T-helper 9 cell (primary cell): ENCODE data around the gene HK1.

Experiments used
- DNase-seq: peaks from one replicate; pipeline ENCODE4 v3.0.0-alpha.2; 2020

The HK1 gene

DNA sequence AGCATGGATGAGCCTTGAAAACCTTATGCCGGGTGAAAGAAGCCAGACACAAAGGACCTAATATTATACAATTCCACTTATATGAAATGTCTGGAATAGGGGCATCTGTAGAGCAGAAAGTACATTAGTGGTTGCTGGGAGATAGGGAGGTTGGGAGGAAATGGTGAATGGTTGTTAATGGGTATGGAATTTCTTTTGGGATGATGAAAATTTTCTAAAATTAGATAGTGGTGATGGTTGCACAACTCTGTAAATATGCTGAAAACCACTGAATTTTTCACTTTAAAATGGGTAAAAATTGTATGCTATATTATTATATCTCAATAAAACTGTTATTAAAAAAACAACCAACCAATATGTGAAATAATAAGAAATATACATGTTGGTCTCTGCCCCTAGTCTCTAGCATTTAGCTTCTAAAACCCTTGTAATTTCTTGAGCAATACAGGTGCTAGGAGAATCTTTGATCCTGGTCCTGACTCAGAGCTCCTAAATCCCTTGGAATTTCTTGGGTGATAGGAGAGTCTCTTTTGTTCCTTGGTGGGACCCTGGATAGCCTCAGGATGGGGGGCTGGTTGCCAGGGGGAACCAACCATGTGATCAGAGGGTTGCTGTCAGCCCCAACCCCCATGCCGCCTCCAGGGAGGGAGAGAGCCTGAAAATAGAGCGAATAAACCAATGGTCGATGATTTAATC lies 74.4 kb downstream of the HK1 start:
- DNase-seq, result no peak

DNA sequence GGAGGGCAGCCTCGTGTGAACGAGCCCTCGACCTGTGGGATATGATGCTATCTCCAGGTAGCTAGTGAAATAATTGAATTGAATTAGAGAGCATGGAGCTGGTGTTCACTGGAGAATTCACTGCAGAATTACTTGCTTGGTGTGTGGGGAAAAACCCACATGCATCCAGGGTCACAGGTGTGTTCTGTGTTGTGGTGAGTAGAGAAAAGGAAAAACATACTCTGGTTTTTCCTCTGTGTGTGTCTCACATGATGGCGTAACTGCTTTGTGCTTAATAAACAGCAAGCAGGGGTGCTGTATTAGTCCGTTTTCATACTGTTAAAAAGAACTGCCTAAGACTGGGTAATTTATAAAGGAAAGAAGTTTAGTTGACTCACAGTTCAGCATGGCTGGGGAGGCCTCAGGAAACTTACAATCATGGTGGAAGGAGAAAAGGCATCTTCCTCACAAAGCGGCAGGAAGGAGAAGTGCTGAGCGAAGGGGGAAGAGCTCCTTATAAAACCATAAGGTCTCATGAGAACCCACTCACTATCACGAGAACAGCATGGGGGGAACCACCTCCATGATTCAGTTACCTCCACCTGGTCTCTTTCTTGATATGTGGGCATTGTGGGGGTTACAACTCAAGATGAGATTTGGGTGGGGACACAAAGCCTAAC lies 75.8 kb downstream of the HK1 start:
- DNase-seq, result no peak

DNA sequence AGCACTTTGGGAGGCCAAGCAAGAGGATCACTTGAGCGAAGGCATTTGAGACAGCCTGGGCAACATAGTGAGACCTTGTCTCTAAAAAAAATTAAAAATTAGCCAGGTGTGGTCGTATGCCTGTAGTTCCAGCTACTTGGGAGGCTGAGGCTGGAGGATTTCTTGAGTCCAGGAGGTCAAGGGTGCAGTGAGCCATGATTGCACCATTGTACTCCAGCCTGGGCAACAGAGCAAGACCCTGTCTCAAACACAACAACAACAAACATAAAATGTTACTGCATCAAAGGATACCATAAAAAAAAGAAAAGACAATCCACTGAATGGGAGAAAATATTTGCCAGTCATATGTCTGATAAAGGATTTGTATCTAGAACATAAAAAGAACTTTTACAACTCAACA lies 77.9 kb downstream of the HK1 start:
- no peak for DNase-seq

DNA sequence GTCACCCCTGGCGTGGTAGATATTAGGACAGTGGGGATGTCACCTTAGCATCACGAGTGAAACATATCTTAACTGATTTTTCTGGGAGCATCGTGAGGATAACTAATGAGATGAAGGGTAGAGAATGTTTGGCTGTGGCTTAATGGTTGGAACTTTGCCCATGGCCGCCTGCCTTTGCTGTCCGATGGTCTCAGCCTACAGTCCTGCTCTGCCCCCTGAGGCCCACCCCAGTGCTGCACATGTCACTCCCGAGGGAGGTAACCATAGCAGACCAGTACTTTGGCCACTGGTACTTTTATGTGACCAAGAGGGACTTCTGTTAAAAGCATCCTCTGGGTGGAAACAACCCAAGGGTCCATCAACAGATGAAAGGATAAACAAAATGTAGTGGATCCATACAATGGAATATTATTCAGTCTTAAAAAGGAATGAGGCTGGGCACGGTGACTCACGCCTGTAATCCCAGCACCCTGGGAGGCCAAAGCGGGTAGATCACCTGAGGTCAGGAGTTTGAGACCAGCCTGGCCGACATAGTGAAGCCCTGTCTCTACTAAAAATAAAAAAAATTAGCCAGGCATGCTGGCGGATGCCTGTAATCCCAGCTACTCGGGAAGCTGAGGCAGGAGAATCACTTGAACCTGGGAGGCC lies 80.0 kb downstream of the HK1 start:
- no peak for DNase-seq

DNA sequence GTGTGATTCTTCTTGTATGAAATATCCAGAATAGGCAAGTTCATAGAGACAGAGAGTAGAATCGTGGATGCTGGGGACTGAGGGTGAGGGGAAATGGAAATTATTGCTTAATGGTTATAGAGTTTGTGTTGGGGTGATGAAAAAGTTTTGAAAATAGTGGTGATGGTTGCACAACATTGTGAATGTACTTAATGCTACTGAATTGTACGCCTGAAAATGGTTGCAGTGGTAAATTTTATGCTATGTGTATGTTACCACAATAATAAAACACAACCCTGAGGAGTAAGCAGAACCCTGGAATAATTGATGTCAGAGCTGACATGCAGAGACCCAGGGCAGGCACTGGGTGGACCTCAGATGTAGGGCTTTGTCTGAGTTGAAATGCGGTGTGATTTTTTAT lies 80.9 kb downstream of the HK1 start:
- no peak for DNase-seq

DNA sequence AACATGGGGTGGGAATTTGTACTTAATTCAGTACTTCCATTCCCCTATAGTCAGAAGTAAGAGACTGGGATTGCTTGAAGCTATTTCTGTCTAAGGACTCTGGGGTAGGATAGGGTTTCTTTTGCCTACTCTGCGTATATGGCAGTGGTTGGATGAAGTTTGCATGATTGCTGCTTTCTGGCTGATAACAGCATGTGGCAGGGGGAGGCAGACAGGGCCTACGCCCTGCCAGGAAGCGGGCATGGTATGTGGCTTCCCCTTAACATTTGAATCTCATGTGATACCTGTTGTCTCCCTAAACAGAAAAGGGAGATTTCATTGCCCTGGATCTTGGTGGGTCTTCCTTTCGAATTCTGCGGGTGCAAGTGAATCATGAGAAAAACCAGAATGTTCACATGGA lies 81.3 kb downstream of the HK1 start:
- peak; percentile 38 for DNase-seq

DNA sequence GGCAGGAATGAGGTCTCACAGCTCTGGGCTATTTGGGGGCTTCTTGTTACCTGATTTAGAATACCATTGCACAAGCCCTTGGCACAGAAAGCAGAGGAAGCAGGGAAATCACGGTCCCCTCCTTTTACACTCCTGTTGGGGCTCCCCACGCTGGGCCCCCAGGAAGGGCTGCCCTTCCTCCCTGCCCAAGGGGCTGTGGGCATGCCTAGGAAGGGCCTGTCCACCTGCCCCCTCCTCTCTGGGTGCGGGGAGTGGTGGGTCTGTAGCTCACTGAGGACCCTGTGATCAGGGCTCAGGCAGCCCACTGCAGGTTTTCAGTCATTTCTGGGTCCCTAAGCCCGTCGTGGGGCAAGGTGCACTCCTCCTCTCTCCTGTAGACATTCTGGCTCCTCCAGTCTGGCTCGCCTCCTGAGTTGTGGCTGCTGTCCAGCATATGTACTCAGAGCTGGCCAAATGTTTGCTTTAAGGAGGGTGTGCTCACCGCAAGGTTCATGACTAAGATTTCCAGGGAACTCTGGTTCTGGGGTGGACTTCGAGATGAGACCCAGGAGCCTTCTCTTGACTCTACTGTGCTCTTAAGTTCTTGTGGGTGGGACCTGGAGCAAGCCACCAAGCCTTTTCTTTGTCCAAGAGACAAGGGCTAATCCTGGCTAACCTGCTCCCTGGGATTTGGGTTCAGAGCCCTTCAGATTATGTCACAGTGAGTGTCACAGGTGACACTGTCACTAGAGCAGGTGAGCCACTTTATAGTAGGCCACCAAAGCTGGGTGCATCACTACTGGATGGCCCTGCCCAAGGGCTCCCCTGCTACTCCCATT lies 82.4 kb downstream of the HK1 start:
- DNase-seq, result no peak

DNA sequence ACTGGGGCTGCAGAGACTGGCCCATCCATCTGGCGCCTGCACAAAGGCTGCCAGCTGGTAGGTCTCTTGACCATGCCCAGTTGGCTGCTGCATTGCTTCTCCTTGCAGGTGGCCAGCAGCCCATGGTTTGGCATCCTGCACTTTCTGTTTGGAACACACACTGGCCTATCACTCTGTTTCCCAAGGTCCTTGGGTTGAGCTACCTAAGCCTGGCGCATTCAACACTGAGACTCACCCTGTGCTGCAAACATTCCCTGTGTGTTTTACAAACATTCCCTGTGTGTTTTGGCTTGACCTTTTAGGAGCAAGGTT lies 83.0 kb downstream of the HK1 start:
- DNase-seq, result no peak

DNA sequence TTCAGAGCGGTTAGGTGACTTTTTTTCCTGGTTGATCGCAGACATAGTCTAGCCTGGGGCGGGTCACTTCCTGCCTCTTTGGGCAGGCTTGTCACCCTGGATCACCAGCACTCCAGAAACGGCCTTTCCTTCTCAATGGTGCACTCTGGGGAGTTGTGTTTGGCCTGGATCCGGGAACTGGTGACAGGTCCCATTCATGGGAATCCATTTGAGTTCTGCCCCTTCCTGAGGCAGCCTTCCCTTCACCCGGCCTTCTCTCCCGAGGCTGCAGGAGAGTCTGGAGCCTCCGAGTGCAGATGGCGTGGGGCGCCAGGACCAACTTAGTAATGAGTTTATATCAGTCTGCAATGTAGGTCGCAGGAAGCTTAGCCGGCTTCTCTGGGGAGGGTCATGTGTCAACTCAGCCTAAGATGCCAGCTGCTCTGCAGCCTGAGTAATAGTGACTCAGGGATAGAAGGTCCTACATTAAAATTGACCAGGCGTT lies 84.2 kb downstream of the HK1 start:
- DNase-seq, result no peak

DNA sequence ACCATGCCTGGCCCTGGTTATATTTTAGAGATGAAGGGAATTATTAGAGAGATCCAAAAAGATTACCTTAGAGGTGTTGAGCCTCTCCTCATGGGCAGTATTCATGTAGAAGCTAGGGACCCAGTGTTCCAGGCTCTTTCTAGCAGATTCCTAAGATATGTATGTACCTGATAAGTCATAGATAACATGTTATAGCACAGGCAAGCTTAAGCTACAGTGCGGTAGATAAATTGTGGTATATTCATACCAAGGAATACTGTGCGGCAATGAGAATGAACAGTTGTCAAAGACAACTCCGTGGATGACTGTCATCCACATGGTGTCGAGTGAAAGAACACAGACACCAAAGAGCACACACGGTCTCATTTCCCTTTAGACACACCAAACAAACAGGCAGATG lies 85.4 kb downstream of the HK1 start:
- no peak for DNase-seq

DNA sequence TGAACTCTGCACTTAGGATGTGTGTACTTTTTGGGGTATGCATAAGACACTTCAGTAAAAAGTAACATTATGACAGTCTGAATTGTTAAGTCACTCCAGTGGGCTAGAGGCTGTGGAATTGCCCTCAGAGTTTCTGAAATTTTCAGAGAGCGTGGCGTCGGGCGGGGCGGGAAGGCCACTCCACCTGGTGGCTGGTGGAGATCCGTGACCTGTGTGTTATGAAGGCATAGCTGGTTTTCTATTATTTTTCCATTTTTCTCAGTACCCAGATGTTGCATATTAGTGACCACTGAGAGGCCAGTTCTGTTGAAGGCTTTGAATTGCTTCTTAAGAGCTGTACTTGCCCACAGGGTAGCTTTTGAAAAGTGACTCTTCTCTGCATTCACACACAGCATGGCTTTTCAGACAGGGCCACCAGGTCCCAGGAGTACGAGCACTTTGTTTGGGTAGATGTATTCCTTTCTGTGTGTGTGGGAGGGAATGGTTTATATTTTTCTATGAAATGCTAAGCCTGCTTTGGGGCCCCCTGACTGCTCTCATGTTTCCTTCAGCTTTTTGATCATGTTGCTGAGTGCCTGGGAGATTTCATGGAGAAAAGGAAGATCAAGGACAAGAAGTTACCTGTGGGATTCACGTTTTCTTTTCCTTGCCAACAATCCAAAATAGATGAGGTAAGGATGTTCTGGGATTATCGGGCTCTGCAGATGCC lies 86.1 kb downstream of the HK1 start:
- DNase-seq, result no peak

DNA sequence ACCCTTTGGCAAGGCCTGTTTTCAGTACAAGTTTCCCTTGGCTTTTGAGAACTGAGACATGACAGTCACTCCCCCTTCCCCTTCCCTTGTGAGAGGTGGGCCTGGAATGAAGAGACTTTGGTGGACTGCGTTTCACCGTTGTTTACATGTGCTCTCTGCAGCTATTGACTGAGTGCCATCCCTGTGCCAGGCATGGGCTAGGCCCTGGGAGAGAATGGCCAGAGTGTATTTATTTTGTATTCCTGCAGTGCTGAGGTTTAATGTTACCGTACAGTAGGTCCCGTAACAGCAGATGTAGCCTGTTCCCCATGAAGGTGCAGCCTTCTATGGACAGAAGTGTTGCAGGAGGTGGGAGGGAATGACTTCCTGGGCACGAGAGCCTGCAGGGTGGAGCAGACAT lies 88.4 kb downstream of the HK1 start:
- no peak for DNase-seq

DNA sequence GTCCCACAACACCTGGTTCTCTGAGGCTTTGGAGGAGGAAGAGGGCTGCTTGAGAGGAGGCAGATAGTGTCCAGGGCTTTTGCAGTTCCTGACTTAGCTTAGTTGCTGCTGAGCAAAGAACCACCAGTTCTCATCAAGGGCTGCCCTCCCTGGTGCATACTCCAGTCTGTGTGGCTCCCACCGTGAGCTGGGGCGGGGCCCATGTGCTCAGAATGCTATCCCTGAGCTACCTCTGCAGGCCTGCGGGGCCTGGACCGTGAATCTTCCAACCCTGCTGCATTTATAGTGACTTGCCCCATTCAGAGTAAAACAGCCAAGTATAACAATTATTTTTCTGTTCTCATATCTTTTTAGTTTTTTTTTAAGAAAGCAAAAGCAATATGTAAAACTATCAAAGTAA lies 89.2 kb downstream of the HK1 start:
- no peak for DNase-seq

DNA sequence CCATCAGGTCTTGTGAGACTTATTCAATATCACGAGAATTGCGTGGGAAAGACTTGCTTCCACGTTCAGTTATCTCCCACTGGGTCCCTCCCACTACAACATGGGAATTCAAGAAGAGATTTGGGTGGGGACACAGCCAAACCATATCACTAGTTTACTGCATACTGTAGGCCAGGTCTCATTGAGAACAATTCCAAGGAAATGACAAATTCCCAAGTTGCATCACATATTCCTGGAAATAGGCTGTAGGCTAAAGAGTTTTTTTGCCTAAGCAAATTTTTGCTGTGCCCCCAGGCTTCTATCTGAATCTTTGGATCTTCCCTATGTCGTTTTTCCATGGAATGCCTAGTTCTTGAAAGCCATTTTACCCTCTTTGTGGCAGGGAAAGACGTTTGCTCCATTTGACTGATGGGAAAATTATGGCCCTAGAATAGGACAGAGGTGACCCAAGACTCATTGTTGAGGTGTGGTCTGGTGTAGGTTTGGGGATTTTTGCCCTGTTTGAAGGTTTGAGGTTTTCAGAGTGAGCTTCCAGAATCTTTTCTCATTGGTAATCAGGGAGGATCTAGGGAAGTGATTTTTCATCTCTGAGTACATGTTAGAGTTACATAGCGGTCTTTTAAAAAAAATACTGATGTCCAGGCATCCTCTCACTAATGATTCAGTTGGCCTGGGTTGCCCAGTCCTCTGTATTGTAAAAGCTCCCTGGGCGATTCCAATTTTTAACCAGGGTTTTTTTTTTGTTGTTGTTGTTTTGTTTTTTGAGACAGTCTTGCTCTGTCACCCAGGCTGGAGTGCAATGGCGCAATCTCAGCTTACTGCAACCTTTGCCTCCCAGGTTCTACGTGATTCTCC lies 94.1 kb downstream of the HK1 start:
- DNase-seq, result no peak

DNA sequence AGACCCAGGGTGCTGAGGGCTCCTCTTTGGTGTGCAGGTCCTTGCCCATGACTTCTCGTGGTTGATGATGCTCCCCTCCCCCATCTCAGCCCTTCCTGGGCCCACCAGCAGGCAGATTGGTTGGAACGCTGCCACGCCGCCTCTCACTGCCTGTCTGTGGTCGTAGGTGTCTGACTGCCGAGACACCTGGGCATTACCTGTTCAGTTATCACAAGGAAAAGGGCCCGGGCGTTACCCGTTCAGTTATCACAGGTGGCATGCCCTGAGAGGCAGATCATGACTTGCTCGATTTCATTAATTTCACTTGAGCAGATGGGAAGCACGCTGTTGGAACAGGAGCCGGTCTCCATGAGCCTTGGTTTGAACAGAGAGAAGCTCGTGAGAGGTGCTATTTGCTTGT lies 95.9 kb downstream of the HK1 start:
- no peak for DNase-seq

DNA sequence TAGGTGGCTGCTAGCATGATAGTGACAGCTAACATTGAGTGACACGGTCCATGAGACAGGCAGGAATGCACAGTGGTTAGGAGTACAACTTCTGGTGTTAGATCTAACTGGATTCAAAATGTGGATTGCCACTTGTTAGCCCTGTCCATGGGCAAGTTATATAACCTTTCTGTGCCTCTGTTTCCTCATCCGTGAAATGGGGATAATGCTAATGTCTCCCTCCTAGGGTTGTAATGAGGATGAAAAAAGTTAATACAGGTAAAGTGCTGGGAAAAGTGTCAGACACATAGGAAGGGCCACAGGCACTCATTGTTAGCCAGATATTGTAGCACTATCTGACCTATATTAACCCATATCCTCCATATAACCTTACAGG lies 96.6 kb downstream of the HK1 start:
- no peak for DNase-seq

DNA sequence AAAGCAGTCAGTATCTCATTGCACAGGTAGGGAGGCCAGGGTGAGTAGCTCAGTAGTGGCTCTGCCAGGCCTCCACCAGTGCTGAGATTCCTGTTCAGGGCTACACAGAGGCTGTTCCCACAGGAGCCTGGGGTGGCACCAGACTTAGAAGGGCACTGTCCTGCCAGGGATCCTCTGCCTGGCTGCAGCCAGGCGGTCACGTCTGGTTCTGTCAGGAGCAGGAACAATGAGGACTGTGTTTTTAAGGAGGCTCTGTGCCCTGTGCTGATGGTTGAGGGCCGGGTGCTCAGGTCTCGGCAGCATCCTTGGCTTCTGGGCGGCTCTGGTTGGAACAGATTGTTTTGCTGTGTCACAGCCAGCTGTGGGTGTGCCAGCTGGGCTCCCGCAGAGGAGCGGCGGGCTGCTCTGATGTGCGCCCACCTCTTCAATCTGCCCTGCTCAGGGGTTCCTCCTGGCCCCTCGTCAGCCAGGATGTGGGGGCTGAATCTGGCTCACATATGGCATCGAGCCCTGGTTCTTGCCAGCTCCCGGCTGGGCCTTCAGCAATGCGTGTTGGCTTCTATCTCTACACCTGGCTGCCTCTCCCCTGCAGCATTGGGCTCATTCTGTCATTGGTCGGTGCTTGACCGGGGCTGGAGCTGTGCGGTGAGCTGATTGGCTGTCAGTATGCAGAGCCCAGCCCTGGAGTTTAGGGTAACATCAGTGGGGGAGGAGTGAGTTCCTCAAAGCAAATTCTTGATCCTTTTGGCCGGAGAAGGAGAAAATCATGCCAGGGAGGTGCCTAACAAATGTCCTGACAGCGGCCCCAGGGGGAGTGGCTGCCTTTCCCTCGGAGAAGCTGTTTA lies 97.2 kb downstream of the HK1 start:
- no peak for DNase-seq

DNA sequence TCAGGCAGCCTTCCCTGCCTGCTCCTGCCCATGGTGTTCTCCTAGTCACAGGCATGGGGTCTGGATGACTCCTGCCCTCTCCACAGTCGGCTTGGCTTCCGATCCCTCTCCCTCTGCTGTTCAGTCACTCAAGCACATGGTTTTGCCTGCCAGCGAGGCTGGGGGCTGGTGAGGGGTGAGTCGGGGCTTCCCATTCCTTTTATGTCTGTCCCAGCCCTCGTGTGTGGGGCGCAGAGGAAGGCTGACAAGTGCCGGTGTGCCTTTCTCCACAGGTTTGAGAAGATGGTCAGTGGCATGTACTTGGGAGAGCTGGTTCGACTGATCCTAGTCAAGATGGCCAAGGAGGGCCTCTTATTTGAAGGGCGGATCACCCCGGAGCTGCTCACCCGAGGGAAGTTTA lies 98.4 kb downstream of the HK1 start:
- no peak for DNase-seq

DNA sequence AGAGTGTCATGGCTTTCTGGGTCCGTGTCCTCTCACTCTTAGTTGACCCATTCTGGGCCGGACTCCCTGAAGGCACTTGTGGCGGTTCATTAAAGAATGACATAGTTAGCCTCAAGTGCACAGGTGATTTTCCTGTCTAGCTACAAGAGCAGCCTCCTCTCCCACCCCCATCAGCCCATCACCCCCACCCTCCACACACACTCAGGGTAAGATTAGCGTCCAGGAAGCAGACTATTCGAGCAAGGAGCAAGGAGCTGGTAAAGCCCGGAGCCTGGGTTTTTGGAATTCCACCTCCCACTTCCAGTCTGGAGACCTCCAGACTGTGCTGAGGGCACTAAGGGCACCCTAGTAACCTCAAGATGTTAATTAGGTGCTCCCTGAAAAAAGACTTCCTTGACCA lies 98.9 kb downstream of the HK1 start:
- DNase-seq, result no peak

DNA sequence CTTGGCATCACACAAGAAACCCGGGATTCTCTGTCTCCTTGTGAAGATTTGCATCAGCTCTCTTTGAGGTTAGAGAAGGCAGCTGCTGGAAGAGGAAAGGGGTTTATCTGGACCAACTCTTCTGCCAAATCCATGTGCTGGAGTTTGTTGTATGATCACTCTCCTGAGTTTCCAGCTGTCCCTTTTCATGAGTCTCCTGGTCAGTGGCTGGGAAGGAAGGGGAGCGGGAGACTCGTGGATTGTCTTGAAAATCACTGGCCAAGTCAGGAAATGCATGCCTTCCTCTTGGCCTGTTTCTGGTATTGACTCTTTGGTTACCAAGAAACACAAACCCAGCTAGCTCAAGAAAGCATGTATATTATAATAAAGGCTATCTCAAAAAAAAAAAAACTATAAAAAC lies 99.6 kb downstream of the HK1 start:
- DNase-seq, result no peak

DNA sequence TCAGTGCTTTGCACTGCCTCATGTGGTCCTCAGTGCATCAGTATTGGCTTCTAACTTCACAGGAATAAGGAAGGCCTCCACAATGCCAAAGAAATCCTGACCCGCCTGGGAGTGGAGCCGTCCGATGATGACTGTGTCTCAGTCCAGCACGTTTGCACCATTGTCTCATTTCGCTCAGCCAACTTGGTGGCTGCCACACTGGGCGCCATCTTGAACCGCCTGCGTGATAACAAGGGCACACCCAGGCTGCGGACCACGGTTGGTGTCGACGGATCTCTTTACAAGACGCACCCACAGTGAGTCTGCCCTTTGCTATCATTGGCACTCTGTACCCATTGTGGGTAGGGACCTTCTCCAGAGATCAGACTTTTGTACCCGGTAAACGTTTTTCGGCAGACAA lies 101.5 kb downstream of the HK1 start:
- DNase-seq, result no peak
